ENCODE results near the gene FCHSD2. TPM values are rescaled to one million over a fixed set of nuclear protein-coding genes. Genes with fewer than 3 reads are reported as not detected.

The FCHSD2 gene
- total RNA-seq, 6 experiments from 2014 or later, result 10.8 to 25.9 (median 17.8) TPM

DNA sequence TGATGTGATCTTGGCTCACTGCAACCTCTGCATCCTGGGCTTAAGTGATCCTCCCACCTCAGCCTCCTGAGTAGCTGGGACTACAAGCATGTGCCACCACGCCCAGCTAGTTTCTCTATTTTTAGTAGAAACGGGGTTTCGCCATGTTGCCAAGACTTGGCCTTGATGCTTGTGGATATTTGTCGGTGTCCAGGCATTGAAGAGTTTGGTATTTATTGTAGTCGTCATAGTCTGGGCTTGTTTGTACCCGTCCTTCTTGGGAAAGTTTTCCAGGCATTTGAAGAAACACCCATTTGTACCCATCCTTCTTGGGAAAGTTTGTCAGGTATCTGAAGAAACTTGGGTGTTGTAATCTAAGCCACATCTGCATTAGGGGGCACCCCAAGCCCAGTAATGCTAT lies 28.7 kb downstream of the FCHSD2 start:
- H3K36me3 ChIP-seq, result no peaks in the 10 kb centered on the region
- no peaks in the 10 kb centered on the region for H3K27me3 ChIP-seq
- ATAC-seq (no peak), DNase-seq (no peak)
- 97% methylated on average over 3 of the region's 6 CpGs for WGBS (ENCODE audit: insufficient coverage, low coverage, low lambda C conversion rate, missing lambda C conversion rate)
- H3K9me3 ChIP-seq, result no peaks in the 10 kb centered on the region
- H3K4me3 ChIP-seq, result no peak overlapping the region
- intact Hi-C loops (cut with DNase I), result no loop called here
- H3K4me1 ChIP-seq, result no peaks in the 10 kb centered on the region
- no peak for TF ChIP-seq POLR2A (IDR thresholded peaks at IDR 0.05)
- TF ChIP-seq, protein P1, sequence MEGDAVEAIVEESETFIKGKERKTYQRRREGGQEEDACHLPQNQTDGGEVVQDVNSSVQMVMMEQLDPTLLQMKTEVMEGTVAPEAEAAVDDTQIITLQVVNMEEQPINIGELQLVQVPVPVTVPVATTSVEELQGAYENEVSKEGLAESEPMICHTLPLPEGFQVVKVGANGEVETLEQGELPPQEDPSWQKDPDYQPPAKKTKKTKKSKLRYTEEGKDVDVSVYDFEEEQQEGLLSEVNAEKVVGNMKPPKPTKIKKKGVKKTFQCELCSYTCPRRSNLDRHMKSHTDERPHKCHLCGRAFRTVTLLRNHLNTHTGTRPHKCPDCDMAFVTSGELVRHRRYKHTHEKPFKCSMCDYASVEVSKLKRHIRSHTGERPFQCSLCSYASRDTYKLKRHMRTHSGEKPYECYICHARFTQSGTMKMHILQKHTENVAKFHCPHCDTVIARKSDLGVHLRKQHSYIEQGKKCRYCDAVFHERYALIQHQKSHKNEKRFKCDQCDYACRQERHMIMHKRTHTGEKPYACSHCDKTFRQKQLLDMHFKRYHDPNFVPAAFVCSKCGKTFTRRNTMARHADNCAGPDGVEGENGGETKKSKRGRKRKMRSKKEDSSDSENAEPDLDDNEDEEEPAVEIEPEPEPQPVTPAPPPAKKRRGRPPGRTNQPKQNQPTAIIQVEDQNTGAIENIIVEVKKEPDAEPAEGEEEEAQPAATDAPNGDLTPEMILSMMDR (IDR thresholded peaks at IDR 0.05), result no peak
- no peak overlapping the region for H3K27ac ChIP-seq

DNA sequence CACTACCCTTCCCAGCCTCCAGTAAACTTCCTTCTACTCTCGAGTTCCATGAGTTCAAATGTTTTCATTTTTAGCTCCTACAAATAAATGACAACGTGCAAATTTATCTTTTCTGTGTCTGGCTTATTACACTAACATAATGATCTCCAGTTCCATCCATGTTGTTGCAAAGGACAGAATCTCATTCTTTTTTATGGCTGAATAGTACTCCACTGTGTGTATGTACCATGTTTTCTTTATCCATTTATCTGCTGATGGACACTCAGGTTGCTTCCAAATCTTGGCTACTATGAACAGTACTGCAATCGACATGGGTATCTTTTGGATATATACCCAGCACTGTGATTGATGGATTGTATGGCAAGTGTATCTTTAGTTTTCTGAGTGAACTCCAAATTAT lies 34.5 kb downstream of the FCHSD2 start:
- intact Hi-C loops (cut with DNase I), result no loop called here
- WGBS (ENCODE audit: insufficient coverage, low coverage, low lambda C conversion rate, missing lambda C conversion rate), result 92% methylated on average over 3 of the region's 3 CpGs
- ATAC-seq (no peak), DNase-seq (no peak)
- TF ChIP-seq POLR2A (IDR thresholded peaks at IDR 0.05), result no peak
- TF ChIP-seq, protein P1 (IDR thresholded peaks at IDR 0.05), result no peak
- no peak overlapping the region for H3K4me3 ChIP-seq
- H3K27me3 ChIP-seq, result no peaks in the 10 kb centered on the region
- H3K9me3 ChIP-seq, result no peaks in the 10 kb centered on the region
- H3K4me1 ChIP-seq, result no peaks in the 10 kb centered on the region
- H3K36me3 ChIP-seq, result no peaks in the 10 kb centered on the region
- no peak overlapping the region for H3K27ac ChIP-seq

DNA sequence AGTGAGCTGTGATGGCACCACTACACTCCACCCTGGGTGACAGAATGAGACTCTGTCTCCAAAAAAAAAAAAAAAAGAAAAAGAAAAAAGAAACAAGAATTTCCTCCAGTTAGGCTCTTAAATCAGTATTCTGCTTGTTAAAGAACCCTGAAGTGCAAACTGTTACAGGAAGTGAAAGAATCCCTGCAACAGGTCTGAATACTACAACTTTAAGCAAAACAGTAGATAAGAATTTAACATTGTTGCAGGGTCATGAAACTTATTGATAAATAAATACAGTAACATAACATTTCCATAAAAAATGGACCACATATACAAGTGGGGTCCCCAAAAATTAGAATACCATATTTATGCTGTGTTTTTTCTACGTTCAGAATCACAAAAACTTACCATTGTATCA lies 35.8 kb downstream of the FCHSD2 start:
- H3K4me3 ChIP-seq, result no peak overlapping the region

DNA sequence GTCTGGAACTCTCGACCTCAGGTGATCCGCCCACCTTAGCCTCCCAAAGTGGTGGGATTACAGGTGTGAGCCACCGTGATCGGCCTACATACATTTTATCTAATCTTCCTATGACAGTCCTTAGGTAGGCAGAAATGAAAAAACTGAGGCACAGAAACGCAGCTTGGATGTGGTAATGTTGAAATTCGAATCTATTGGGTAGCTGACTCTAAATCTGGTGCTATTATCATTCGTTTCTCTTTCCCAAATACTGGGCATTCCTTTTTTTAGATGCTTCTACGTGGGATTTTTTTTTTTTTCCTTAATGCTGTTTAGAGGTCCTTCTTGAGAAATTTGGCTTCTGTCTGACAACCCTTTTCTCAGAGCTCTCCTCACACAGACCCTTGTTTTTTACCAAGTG lies 41.5 kb downstream of the FCHSD2 start:
- H3K4me1 ChIP-seq, result peaks cover 0 to 6% (median 3%) of the 10 kb centered on the region in 4 donors
- no peak overlapping the region for H3K27ac ChIP-seq
- intact Hi-C loops (cut with DNase I), result no loop called here
- DNase-seq (no peak), ATAC-seq (no peak)
- H3K36me3 ChIP-seq, result no peaks in the 10 kb centered on the region
- 92% methylated on average over 6 of the region's 8 CpGs for WGBS (ENCODE audit: insufficient coverage, low coverage, low lambda C conversion rate, missing lambda C conversion rate)
- H3K27me3 ChIP-seq, result no peaks in the 10 kb centered on the region
- no peaks in the 10 kb centered on the region for H3K9me3 ChIP-seq
- no peak overlapping the region for H3K4me3 ChIP-seq
- no peak for TF ChIP-seq POLR2A (IDR thresholded peaks at IDR 0.05)
- TF ChIP-seq, protein P1 (IDR thresholded peaks at IDR 0.05), result no peak

More for the DNA sequence above, 35.8 kb downstream of the FCHSD2 start:
- ATAC-seq, result no peak
- Histone ChIP-seq H3K27me3 (no peaks in the 10 kb centered on the region), H3K27ac (no peak overlapping the region), H3K9me3 (no peaks in the 10 kb centered on the region), H3K36me3 (no peaks in the 10 kb centered on the region), H3K4me1 (no peaks in the 10 kb centered on the region)
- TF ChIP-seq, protein P1 (IDR thresholded peaks at IDR 0.05), result no peak
- TF ChIP-seq POLR2A (IDR thresholded peaks at IDR 0.05), result no peak
- no peak for DNase-seq
- WGBS (ENCODE audit: insufficient coverage, low coverage, low lambda C conversion rate, missing lambda C conversion rate), result 89% methylated on average over 1 of the region's 1 CpG
- intact Hi-C loops (cut with DNase I), result no loop called here
